ENCODE data around the gene AP1S1.

DNA sequence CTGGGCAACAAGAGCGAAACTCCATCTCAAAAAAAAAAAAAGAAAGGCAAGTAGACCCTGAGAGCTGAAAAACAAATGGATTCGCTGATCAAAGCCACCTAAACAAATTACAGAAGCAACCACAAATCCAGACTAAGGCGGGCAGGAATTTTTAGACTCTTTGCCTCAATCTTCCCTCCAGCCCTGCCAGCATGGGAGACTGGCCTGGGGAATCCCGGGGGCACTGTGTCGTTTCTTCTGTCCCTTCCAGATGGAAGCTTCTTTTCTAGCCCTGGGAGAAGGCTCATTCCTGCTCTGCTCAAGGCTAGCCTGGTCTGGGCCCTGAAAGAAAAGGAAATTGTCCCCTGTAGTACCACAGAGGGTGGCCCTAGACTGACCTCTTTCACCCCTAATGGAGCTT is 43.0 kb upstream of the AP1S1 start:
- TF ChIP-seq TAF1 (IDR thresholded peaks at IDR 0.05; ENCODE audit: borderline replicate concordance, low read depth, low read length) = no peak
- TF ChIP-seq POLR2A (IDR thresholded peaks at IDR 0.05; ENCODE audit: low read depth, low read length) = no peak
- TF ChIP-seq POLR2AphosphoS5 (IDR thresholded peaks at IDR 0.05; ENCODE audit: low read depth, low read length) = no peak
